Vagina (tissue), 2 donors: ENCODE measurements around the gene LAMTOR4.

Experiments
- CTCF ChIP-seq, 3 experiments: fragments of 450-650 bp in 2 of 3; fragments of 200-600 bp in 1 of 3; sonication (generic) in 1 of 3; IDR thresholded peaks; one replicate each; pipeline ENCODE4 v1.5.1; 2017 to 2019; ENCODE audit warnings: antibody characterized with exemption in 3 of 3, mild to moderate bottlenecking in 2 of 3, moderate library complexity in 2 of 3
- POLR2A ChIP-seq, 2 donors: fragments of 450-650 bp; IDR thresholded peaks; one replicate each; pipeline ENCODE4 v1.6.1; 2017; ENCODE audit warnings: antibody characterized with exemption in 2 of 2, mild to moderate bottlenecking in 2 of 2, moderate library complexity in 2 of 2

GRCh38 chr7:100166970-100167911 lies 18.5 kb downstream of the LAMTOR4 start:
- TF ChIP-seq POLR2A (IDR thresholded peaks at IDR 0.05): no peak
- TF ChIP-seq CTCF (IDR thresholded peaks at IDR 0.05): no peak
